HL-60 (cell line): Measurements from ENCODE around the gene HAO1.

Source experiments
- POLR2AphosphoS5 ChIP-seq: IDR thresholded peaks from 2 replicates; pipeline ENCODE4 v1.6.1; 2012; ENCODE audit warnings: low read depth
- SPI1 ChIP-seq: IDR thresholded peaks from 2 replicates; pipeline ENCODE4 v1.6.1; 2012; ENCODE audit warnings: low read depth, mild to moderate bottlenecking, borderline replicate concordance
- TF ChIP-seq, protein P1 (sequence below): IDR thresholded peaks from one replicate; pipeline ENCODE4 v1.5.1; 2011; ENCODE audit warnings: low read length, control low read depth, inconsistent platforms; ENCODE audit not compliant: insufficient read depth
- TF ChIP-seq, protein P2 (sequence below): IDR thresholded peaks from 2 replicates; pipeline ENCODE4 v1.6.1; 2012; ENCODE audit warnings: low read depth; ENCODE audit not compliant: insufficient replicate concordance

DNA sequence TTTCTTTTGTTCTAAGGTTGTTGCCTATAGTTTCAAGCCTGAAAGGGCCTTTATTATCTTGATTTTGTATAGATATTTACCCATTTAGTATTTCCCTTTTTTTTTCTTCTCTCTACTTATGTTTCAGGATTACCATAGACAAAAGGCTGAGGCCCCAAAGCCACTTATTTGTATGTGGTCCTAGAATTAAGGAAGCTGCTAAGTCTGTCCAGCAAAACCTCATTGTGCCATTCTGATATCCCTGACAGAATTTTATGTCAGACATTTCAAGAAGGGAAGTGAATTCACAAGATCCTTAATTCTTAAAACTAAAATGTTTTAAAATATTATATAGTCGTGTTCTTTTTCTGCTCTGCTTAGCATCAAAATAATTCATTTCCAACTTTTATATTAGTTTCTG lies 6.9 kb downstream of the HAO1 start:
- TF ChIP-seq, protein P1, sequence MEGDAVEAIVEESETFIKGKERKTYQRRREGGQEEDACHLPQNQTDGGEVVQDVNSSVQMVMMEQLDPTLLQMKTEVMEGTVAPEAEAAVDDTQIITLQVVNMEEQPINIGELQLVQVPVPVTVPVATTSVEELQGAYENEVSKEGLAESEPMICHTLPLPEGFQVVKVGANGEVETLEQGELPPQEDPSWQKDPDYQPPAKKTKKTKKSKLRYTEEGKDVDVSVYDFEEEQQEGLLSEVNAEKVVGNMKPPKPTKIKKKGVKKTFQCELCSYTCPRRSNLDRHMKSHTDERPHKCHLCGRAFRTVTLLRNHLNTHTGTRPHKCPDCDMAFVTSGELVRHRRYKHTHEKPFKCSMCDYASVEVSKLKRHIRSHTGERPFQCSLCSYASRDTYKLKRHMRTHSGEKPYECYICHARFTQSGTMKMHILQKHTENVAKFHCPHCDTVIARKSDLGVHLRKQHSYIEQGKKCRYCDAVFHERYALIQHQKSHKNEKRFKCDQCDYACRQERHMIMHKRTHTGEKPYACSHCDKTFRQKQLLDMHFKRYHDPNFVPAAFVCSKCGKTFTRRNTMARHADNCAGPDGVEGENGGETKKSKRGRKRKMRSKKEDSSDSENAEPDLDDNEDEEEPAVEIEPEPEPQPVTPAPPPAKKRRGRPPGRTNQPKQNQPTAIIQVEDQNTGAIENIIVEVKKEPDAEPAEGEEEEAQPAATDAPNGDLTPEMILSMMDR, result no peak
- TF ChIP-seq, protein P2, sequence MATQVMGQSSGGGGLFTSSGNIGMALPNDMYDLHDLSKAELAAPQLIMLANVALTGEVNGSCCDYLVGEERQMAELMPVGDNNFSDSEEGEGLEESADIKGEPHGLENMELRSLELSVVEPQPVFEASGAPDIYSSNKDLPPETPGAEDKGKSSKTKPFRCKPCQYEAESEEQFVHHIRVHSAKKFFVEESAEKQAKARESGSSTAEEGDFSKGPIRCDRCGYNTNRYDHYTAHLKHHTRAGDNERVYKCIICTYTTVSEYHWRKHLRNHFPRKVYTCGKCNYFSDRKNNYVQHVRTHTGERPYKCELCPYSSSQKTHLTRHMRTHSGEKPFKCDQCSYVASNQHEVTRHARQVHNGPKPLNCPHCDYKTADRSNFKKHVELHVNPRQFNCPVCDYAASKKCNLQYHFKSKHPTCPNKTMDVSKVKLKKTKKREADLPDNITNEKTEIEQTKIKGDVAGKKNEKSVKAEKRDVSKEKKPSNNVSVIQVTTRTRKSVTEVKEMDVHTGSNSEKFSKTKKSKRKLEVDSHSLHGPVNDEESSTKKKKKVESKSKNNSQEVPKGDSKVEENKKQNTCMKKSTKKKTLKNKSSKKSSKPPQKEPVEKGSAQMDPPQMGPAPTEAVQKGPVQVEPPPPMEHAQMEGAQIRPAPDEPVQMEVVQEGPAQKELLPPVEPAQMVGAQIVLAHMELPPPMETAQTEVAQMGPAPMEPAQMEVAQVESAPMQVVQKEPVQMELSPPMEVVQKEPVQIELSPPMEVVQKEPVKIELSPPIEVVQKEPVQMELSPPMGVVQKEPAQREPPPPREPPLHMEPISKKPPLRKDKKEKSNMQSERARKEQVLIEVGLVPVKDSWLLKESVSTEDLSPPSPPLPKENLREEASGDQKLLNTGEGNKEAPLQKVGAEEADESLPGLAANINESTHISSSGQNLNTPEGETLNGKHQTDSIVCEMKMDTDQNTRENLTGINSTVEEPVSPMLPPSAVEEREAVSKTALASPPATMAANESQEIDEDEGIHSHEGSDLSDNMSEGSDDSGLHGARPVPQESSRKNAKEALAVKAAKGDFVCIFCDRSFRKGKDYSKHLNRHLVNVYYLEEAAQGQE, result no peak
- TF ChIP-seq POLR2AphosphoS5 (no peak), SPI1 (no peak)
